Gastroesophageal sphincter (tissue), 3 donors: ENCODE data around the gene IL12B.
"Not testable (repeated sequence)": the region's sequence is repeated elsewhere in the genome, so short reads cannot be mapped to it uniquely, and the experiment has no call there.

Experiments
- CTCF ChIP-seq, 4 experiments: fragments of 200-600 bp in 2 of 4; fragments of 450-650 bp in 2 of 4; sonication (generic) in 1 of 4; IDR thresholded peaks; one replicate each; pipeline ENCODE4 v1.5.1; 2017 to 2019; ENCODE audit warnings: antibody characterized with exemption in 4 of 4, mild to moderate bottlenecking in 2 of 4, moderate library complexity in 2 of 4
- EP300 ChIP-seq: sonication (generic); formaldehyde crosslinking; IDR thresholded peaks from one replicate; pipeline ENCODE4 v1.6.1; 2017; ENCODE audit warnings: antibody characterized with exemption, mild to moderate bottlenecking
- POLR2A ChIP-seq, 2 donors: fragments of 450-650 bp; IDR thresholded peaks; one replicate each; pipeline ENCODE4 v1.6.1; 2017; ENCODE audit warnings: antibody characterized with exemption in 2 of 2, mild to moderate bottlenecking in 2 of 2, moderate library complexity in 1 of 2
- POLR2AphosphoS5 ChIP-seq: sonication (generic); formaldehyde crosslinking; IDR thresholded peaks from one replicate; pipeline ENCODE4 v1.6.1; 2017; ENCODE audit warnings: antibody characterized with exemption

- TF ChIP-seq POLR2A (IDR thresholded peaks at IDR 0.05); CTCF (IDR thresholded peaks at IDR 0.05); EP300; POLR2AphosphoS5: not testable (repeated sequence)
These were observed 19.9 kb upstream of the IL12B start for GRCh38 chr5:159350216-159350615.
